Stimulated activated CD4-positive, alpha-beta T cell treated with anti-CD3 and anti-CD28 coated beads, Interleukin-15, amount 100 ng/mL, for 1 hour (primary cell): ENCODE results near the gene VENTX.

Experiments
- DNase-seq, 2 donors: peaks; one replicate each; pipeline ENCODE4 v3.0.0-alpha.2; 2020; ENCODE audit warnings: low read depth in 1 of 2, low spot score in 1 of 2

VENTX gene

GRCh38 chr10:133201948-133202725, 35.5 kb upstream of the VENTX start:
- DNase-seq, result no peak

- no peak for DNase-seq
Observed at GRCh38 chr10:133202778-133203651, 34.6 kb upstream of the VENTX start.

- DNase-seq, result no peak
Observed at GRCh38 chr10:133203652-133204195, 33.9 kb upstream of the VENTX start.

GRCh38 chr10:133204226-133205015, 33.2 kb upstream of the VENTX start:
- no peak for DNase-seq

- no peak for DNase-seq
Observed at GRCh38 chr10:133205146-133205545, 32.5 kb upstream of the VENTX start.

GRCh38 chr10:133206356-133207040, 31.2 kb upstream of the VENTX start:
- no peak for DNase-seq

- no peak for DNase-seq
Observed at GRCh38 chr10:133207041-133207600, 30.5 kb upstream of the VENTX start.

GRCh38 chr10:133207627-133208026, 30.0 kb upstream of the VENTX start:
- no peak for DNase-seq

- no peak for DNase-seq
Observed at GRCh38 chr10:133208466-133208865, 29.2 kb upstream of the VENTX start.

GRCh38 chr10:133209117-133209516, 28.5 kb upstream of the VENTX start:
- DNase-seq, result no peak

- DNase-seq, result no peak
Observed at GRCh38 chr10:133209641-133210040, 28.0 kb upstream of the VENTX start.

GRCh38 chr10:133210398-133211140, 27.1 kb upstream of the VENTX start:
- no peak for DNase-seq

- DNase-seq, result no peak
Observed at GRCh38 chr10:133211141-133211830, 26.4 kb upstream of the VENTX start.

GRCh38 chr10:133211959-133212852, 25.4 kb upstream of the VENTX start:
- DNase-seq, result no peak

GRCh38 chr10:133212853-133213494, 24.7 kb upstream of the VENTX start:
- DNase-seq, result no peak

- DNase-seq, result no peak
Observed at GRCh38 chr10:133213641-133214467, 23.8 kb upstream of the VENTX start.
